Measurements from ENCODE around the gene MEF2D.

The MEF2D gene

DNA sequence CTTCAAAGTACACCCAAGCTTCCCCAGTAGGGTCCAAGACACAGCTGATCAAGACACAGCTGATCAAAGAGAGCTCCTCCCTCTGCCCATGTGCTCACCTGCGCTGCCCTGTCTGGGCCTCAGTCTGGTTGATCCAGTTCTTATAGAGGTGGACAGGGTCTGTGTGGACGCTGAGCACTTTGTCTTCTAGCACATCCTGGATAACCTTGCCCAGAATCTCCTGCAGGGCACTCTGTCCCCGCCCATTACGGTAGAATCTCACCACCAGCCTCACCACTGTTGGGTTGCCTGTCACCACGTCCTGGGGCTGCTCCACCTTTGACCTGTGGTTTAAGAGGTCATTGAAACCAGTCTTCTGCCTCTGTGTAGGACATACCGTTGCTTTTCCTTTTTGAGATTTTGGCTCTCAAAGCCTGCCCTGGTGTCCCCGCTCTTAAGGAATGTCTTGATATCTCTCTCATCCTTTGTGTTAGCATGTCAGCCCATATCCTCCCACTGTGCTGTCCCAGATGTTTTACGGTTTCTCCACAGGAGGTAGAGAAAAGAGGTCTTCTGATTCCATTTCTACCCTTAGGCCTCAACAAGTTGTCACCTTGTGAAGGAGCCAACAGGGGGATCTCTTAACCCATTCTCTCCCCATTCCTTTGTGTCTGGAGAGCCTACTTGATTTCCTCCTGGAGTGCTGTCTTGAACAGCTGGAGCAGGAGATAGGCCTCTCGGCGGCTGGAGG is 38.3 kb upstream of the MEF2D start:
- H3K4me3 ChIP-seq (ENCODE audit: low read length): no peak overlapping the region
- no peaks in the 10 kb centered on the region for H3K79me1 ChIP-seq (ENCODE audit: low read length)
- peak overlapping the region; percentile 51 for H3K27ac ChIP-seq (ENCODE audit: low read depth, low read length)
- H3K36me3 ChIP-seq (ENCODE audit: control insufficient read depth, insufficient read depth, low read length): peaks cover 10% of the 10 kb centered on the region
- no peak overlapping the region for H4K8ac ChIP-seq (ENCODE audit: low read depth, low read length)
- no peak overlapping the region for H2AK5ac ChIP-seq (ENCODE audit: low read length)
- H3K23ac ChIP-seq (ENCODE audit: low read length): no peak overlapping the region
- no peak overlapping the region for H3K4me2 ChIP-seq (ENCODE audit: low read length)
- H3K4me1 ChIP-seq (ENCODE audit: control insufficient read depth, low read depth, low read length): peaks cover 5% of the 10 kb centered on the region
- H4K5ac ChIP-seq (ENCODE audit: low read length): no peak overlapping the region
- no peak overlapping the region for H2BK120ac ChIP-seq (ENCODE audit: low read depth, low read length)
- peak overlapping the region; percentile 39 for H2BK5ac ChIP-seq (ENCODE audit: low read length)
- DNase-seq: peak; percentile 93
- H3K9ac ChIP-seq (ENCODE audit: low read length): no peak overlapping the region
- no CpG with 5 or more reads among the region's 10 CpGs for WGBS (ENCODE audit: extremely low coverage, insufficient coverage, low lambda C conversion rate)
- no peaks in the 10 kb centered on the region for H3K79me2 ChIP-seq (ENCODE audit: control insufficient read depth, insufficient read depth, low read length)
- H3K27me3 ChIP-seq (ENCODE audit: insufficient read depth, low read length, poor library complexity): no peaks in the 10 kb centered on the region
- H3K4ac ChIP-seq (ENCODE audit: low read depth, low read length): no peak overlapping the region
- H2BK15ac ChIP-seq (replicated peaks; ENCODE audit: low read depth): no peak overlapping the region
- no peak overlapping the region for H3K18ac ChIP-seq (ENCODE audit: low read length)
- H3K56ac ChIP-seq (ENCODE audit: low read length): no peak overlapping the region

- no peak overlapping the region for H2AK5ac ChIP-seq (ENCODE audit: low read length)
- H3K56ac ChIP-seq (ENCODE audit: low read length): no peak overlapping the region
- no peak overlapping the region for H3K18ac ChIP-seq (ENCODE audit: low read length)
- H3K79me1 ChIP-seq (ENCODE audit: low read length): no peaks in the 10 kb centered on the region
- no peak overlapping the region for H3K4ac ChIP-seq (ENCODE audit: low read depth, low read length)
- no peak overlapping the region for H2BK120ac ChIP-seq (ENCODE audit: low read depth, low read length)
- no peak overlapping the region for H3K4me2 ChIP-seq (ENCODE audit: low read length)
- no CpG with 5 or more reads among the region's 9 CpGs for WGBS (ENCODE audit: extremely low coverage, insufficient coverage, low lambda C conversion rate)
- H2BK15ac ChIP-seq (replicated peaks; ENCODE audit: low read depth): no peak overlapping the region
- no peak overlapping the region for H4K8ac ChIP-seq (ENCODE audit: low read depth, low read length)
- peaks cover 13% of the 10 kb centered on the region for H3K36me3 ChIP-seq (ENCODE audit: control insufficient read depth, insufficient read depth, low read length)
- no peak overlapping the region for H4K5ac ChIP-seq (ENCODE audit: low read length)
- DNase-seq: no peak
- H3K4me1 ChIP-seq (ENCODE audit: control insufficient read depth, low read depth, low read length): peaks cover 5% of the 10 kb centered on the region
- no peak overlapping the region for H3K27ac ChIP-seq (ENCODE audit: low read depth, low read length)
- no peak overlapping the region for H2BK5ac ChIP-seq (ENCODE audit: low read length)
- no peak overlapping the region for H3K9ac ChIP-seq (ENCODE audit: low read length)
- H3K4me3 ChIP-seq (ENCODE audit: low read length): no peak overlapping the region
- no peaks in the 10 kb centered on the region for H3K79me2 ChIP-seq (ENCODE audit: control insufficient read depth, insufficient read depth, low read length)
- H3K27me3 ChIP-seq (ENCODE audit: insufficient read depth, low read length, poor library complexity): no peaks in the 10 kb centered on the region
- H3K23ac ChIP-seq (ENCODE audit: low read length): no peak overlapping the region
These were observed 36.5 kb upstream of the MEF2D start for GRCh38 chr1:156537027-156537426.

DNA sequence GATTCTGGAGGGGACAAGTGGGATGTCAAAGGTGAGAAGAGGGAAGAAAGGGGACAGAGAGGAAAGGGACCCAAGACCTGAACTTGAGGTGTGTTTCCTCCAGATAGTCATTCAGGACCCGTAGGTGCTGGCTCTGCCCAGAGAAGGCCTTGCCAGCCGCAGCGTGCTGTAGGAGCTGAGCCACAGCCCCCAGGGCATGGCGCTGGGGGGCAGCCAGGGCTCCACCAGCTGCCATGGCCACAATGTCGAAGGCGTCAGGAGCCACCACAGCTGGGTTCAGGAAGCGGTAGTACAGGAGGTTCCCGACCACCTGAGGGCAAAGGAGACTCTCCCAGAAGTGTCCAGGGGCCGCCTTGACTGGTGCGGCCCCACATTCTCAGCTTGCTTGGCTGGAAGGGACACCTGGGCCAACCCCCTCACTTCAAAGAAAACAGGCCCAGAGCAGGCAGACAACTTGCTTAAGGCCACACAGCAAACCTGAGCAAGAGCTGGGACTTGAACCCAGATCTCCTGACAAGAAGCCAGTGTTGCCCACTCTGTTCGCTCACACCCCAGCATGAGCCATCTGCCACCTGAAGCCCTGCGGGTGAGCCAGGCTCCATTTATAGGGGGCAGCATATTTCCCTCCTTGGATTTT is 34.0 kb upstream of the MEF2D start:
- Histone ChIP-seq H2BK120ac (ENCODE audit: low read depth, low read length) (no peak overlapping the region), H3K79me1 (ENCODE audit: low read length) (no peaks in the 10 kb centered on the region), H3K4me2 (ENCODE audit: low read length) (no peak overlapping the region), H4K5ac (ENCODE audit: low read length) (no peak overlapping the region), H3K27ac (ENCODE audit: low read depth, low read length) (no peak overlapping the region), H3K4me3 (ENCODE audit: low read length) (no peak overlapping the region), H3K79me2 (ENCODE audit: control insufficient read depth, insufficient read depth, low read length) (no peaks in the 10 kb centered on the region), H3K36me3 (ENCODE audit: control insufficient read depth, insufficient read depth, low read length) (peaks cover 12% of the 10 kb centered on the region), H2AK5ac (ENCODE audit: low read length) (no peak overlapping the region), H3K4me1 (ENCODE audit: control insufficient read depth, low read depth, low read length) (peaks cover 5% of the 10 kb centered on the region), H3K4ac (ENCODE audit: low read depth, low read length) (no peak overlapping the region), H4K8ac (ENCODE audit: low read depth, low read length) (no peak overlapping the region), H3K23ac (ENCODE audit: low read length) (no peak overlapping the region), H3K56ac (ENCODE audit: low read length) (no peak overlapping the region), H2BK15ac (replicated peaks; ENCODE audit: low read depth) (no peak overlapping the region), H3K9ac (ENCODE audit: low read length) (no peak overlapping the region), H3K27me3 (ENCODE audit: insufficient read depth, low read length, poor library complexity) (no peaks in the 10 kb centered on the region), H3K18ac (ENCODE audit: low read length) (no peak overlapping the region), H2BK5ac (ENCODE audit: low read length) (no peak overlapping the region)
- no peak for DNase-seq
- no CpG with 5 or more reads among the region's 12 CpGs for WGBS (ENCODE audit: extremely low coverage, insufficient coverage, low lambda C conversion rate)

- H3K9ac ChIP-seq (ENCODE audit: low read length): no peak overlapping the region
- H3K56ac ChIP-seq (ENCODE audit: low read length): no peak overlapping the region
- H3K79me2 ChIP-seq (ENCODE audit: control insufficient read depth, insufficient read depth, low read length): no peaks in the 10 kb centered on the region
- no peaks in the 10 kb centered on the region for H3K79me1 ChIP-seq (ENCODE audit: low read length)
- no peak overlapping the region for H4K5ac ChIP-seq (ENCODE audit: low read length)
- no peak overlapping the region for H3K18ac ChIP-seq (ENCODE audit: low read length)
- H2BK15ac ChIP-seq (replicated peaks; ENCODE audit: low read depth): no peak overlapping the region
- H3K4me2 ChIP-seq (ENCODE audit: low read length): no peak overlapping the region
- no peak overlapping the region for H3K4ac ChIP-seq (ENCODE audit: low read depth, low read length)
- no peak for DNase-seq
- H2BK5ac ChIP-seq (ENCODE audit: low read length): no peak overlapping the region
- no CpG with 5 or more reads among the region's 11 CpGs for WGBS (ENCODE audit: extremely low coverage, insufficient coverage, low lambda C conversion rate)
- peaks cover 3% of the 10 kb centered on the region for H3K4me1 ChIP-seq (ENCODE audit: control insufficient read depth, low read depth, low read length)
- H3K4me3 ChIP-seq (ENCODE audit: low read length): no peak overlapping the region
- no peak overlapping the region for H2BK120ac ChIP-seq (ENCODE audit: low read depth, low read length)
- peaks cover 16% of the 10 kb centered on the region for H3K36me3 ChIP-seq (ENCODE audit: control insufficient read depth, insufficient read depth, low read length)
- H3K23ac ChIP-seq (ENCODE audit: low read length): no peak overlapping the region
- H4K8ac ChIP-seq (ENCODE audit: low read depth, low read length): no peak overlapping the region
- no peaks in the 10 kb centered on the region for H3K27me3 ChIP-seq (ENCODE audit: insufficient read depth, low read length, poor library complexity)
- no peak overlapping the region for H2AK5ac ChIP-seq (ENCODE audit: low read length)
- H3K27ac ChIP-seq (ENCODE audit: low read depth, low read length): no peak overlapping the region
These were observed 33.1 kb upstream of the MEF2D start for GRCh38 chr1:156533568-156534220.

DNA sequence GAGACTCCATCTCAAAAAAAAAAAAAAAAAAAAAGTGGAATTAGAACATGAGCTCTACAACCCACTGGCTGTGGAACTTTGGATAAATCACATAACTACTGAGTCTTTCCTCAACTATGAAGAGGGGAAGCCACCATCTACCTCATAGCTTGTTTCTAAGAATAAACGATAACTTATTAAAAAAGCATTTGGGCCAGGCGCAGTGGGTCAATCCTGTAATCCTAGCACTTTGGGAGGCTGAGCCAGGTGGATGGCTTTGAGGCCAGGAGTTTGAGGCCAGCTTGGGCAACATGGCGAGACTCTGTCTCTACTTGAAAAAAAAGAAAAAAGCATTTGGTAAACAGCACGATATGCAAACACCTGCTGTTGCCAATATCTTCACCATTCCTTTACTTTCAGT is 31.8 kb upstream of the MEF2D start:
- no peak overlapping the region for H3K9ac ChIP-seq (ENCODE audit: low read length)
- no peaks in the 10 kb centered on the region for H3K79me2 ChIP-seq (ENCODE audit: control insufficient read depth, insufficient read depth, low read length)
- WGBS (ENCODE audit: extremely low coverage, insufficient coverage, low lambda C conversion rate): no CpG with 5 or more reads among the region's 4 CpGs
- H2AK5ac ChIP-seq (ENCODE audit: low read length): no peak overlapping the region
- no peak overlapping the region for H3K4me3 ChIP-seq (ENCODE audit: low read length)
- no peak overlapping the region for H4K8ac ChIP-seq (ENCODE audit: low read depth, low read length)
- no peak overlapping the region for H4K5ac ChIP-seq (ENCODE audit: low read length)
- H3K23ac ChIP-seq (ENCODE audit: low read length): no peak overlapping the region
- no peaks in the 10 kb centered on the region for H3K79me1 ChIP-seq (ENCODE audit: low read length)
- no peak overlapping the region for H3K56ac ChIP-seq (ENCODE audit: low read length)
- H3K36me3 ChIP-seq (ENCODE audit: control insufficient read depth, insufficient read depth, low read length): peaks cover 21% of the 10 kb centered on the region
- no peak for DNase-seq
- no peak overlapping the region for H2BK120ac ChIP-seq (ENCODE audit: low read depth, low read length)
- no peak overlapping the region for H2BK15ac ChIP-seq (replicated peaks; ENCODE audit: low read depth)
- H3K27ac ChIP-seq (ENCODE audit: low read depth, low read length): no peak overlapping the region
- no peak overlapping the region for H2BK5ac ChIP-seq (ENCODE audit: low read length)
- H3K4me1 ChIP-seq (ENCODE audit: control insufficient read depth, low read depth, low read length): no peaks in the 10 kb centered on the region
- H3K4ac ChIP-seq (ENCODE audit: low read depth, low read length): no peak overlapping the region
- H3K18ac ChIP-seq (ENCODE audit: low read length): no peak overlapping the region
- no peak overlapping the region for H3K4me2 ChIP-seq (ENCODE audit: low read length)
- H3K27me3 ChIP-seq (ENCODE audit: insufficient read depth, low read length, poor library complexity): no peaks in the 10 kb centered on the region

Measured in mesendoderm (in vitro differentiated cells).